ENCODE results near the gene SPOCK3.

- TF ChIP-seq CTCF (IDR thresholded peaks at IDR 0.05) (no peak), POLR2A (IDR thresholded peaks at IDR 0.05) (no peak)
These were observed 431.9 kb downstream of the SPOCK3 start for GRCh38 chr4:166802346-166802745.
